GM12878 (cell line): ENCODE data around the gene CDC25A. TPM values are rescaled to one million over a fixed set of nuclear protein-coding genes. Genes with fewer than 3 reads are reported as not detected.

Experiments used
- ATAC-seq: fragments of 200-7000 bp; cut with Tn5 transposase; 3 replicates; pipeline ENCODE4 v1.9.1; 2020; ENCODE audit warnings: mild to moderate bottlenecking, moderate library complexity
- BruUV-seq: library from RNA; stranded (reverse); fragments of 400-500 nt; replicated peaks from 2 replicates; lab custom pipeline; 2021; lab: Mats Ljungman, UMichigan
- CTCF ChIA-PET: fragments of 300-600 bp; sonication (Branson Sonifier 250); formaldehyde crosslinking; extraction: SDS; loops from one replicate; lab custom pipeline; 2021; ENCODE audit warnings: inconsistent platforms; lab: Yijun Ruan, JAX
- POLR2A ChIA-PET: fragments of 350-600 bp; formaldehyde crosslinking; extraction: SDS; loops from one replicate; lab custom pipeline; 2021; ENCODE audit warnings: inconsistent platforms; lab: Charles Lee
- RAD21 ChIA-PET: fragments of 300-600 bp; sonication (Branson Sonifier 250); formaldehyde crosslinking; loops from one replicate; lab custom pipeline; 2023; ENCODE audit warnings: antibody characterized with exemption; ENCODE audit not compliant: unreplicated experiment; lab: Charles Lee
- SMC1A ChIA-PET: fragments of 300-600 bp; sonication (Branson Sonifier 250); formaldehyde crosslinking; loops from one replicate; lab custom pipeline; 2023; ENCODE audit not compliant: unreplicated experiment, uncharacterized antibody; lab: Charles Lee
- DNase-seq: peaks from one replicate; pipeline ENCODE4 v3.0.0-alpha.2; 2011; ENCODE audit warnings: low read depth, low spot score
- FAIRE-seq: peaks from 3 replicates; lab custom pipeline; 2011; peaks lifted over from hg19 to GRCh38; lab: Jason Lieb, UNC
- H2AFZ ChIP-seq: 2 replicates; pipeline ENCODE4 v1.6.0; 2011; ENCODE audit warnings: low read depth, low read length, control low read depth; ENCODE audit not compliant: control insufficient read depth
- H3K27ac ChIP-seq: 2 replicates; pipeline ENCODE4 v1.5.1; 2011; ENCODE audit warnings: control low read depth; ENCODE audit not compliant: control insufficient read depth, insufficient read depth
- H3K27me3 ChIP-seq, 2 experiments: replicated peaks in 1 of 2; 2 replicates each; pipeline versions ENCODE4 v1.6.0 to v1.6.1; 2011; ENCODE audit warnings: low read length in 1 of 2; ENCODE audit not compliant: control insufficient read depth in 2 of 2, insufficient read depth in 2 of 2
- H3K36me3 ChIP-seq, 2 experiments: 2 replicates each; pipeline ENCODE4 v1.5.1; 2011; ENCODE audit warnings: low read length in 1 of 2; ENCODE audit not compliant: control insufficient read depth in 2 of 2, insufficient read depth in 2 of 2
- H3K4me1 ChIP-seq: 2 replicates; pipeline ENCODE4 v1.6.1; 2011; ENCODE audit warnings: mild to moderate bottlenecking, low read length, moderate library complexity, mixed read lengths; ENCODE audit not compliant: control insufficient read depth, insufficient read depth
- H3K4me2 ChIP-seq: 2 replicates; pipeline ENCODE4 v1.6.0; 2011; ENCODE audit warnings: control low read depth; ENCODE audit not compliant: control insufficient read depth, insufficient read depth
- H3K4me3 ChIP-seq: fragments of 200-600 bp; sonication (generic); 2 replicates; pipeline ENCODE4 v1.5.1; 2016
- H3K79me2 ChIP-seq: 2 replicates; pipeline ENCODE4 v1.6.0; 2011; ENCODE audit warnings: low read length; ENCODE audit not compliant: control insufficient read depth, insufficient read depth
- H3K9ac ChIP-seq: 2 replicates; pipeline ENCODE4 v1.8.0; 2011; ENCODE audit warnings: low read length, control low read depth, mixed read lengths; ENCODE audit not compliant: control insufficient read depth, insufficient read depth
- H3K9me3 ChIP-seq: replicated peaks from 3 replicates; pipeline ENCODE4 v1.5.1; 2011; ENCODE audit warnings: mild to moderate bottlenecking, low read length; ENCODE audit not compliant: control insufficient read depth, insufficient read depth
- H4K20me1 ChIP-seq: 2 replicates; pipeline ENCODE4 v1.6.0; 2011; ENCODE audit not compliant: control insufficient read depth, insufficient read depth
- ATF7 ChIP-seq: fragments of 450-650 bp; IDR thresholded peaks from 2 replicates; pipeline ENCODE4 v1.6.1; 2016; ENCODE audit warnings: low read depth, mild to moderate bottlenecking
- NFIC ChIP-seq: IDR thresholded peaks from 2 replicates; pipeline ENCODE4 v1.6.1; 2012; ENCODE audit warnings: low read depth, mild to moderate bottlenecking, inconsistent platforms, low read length, moderate library complexity
- PAX5 ChIP-seq: IDR thresholded peaks from 2 replicates; pipeline ENCODE4 v1.6.1; 2011; ENCODE audit warnings: low read depth, low read length, borderline replicate concordance
- RAD21 ChIP-seq: IDR thresholded peaks from 2 replicates; pipeline ENCODE4 v1.6.1; 2011; ENCODE audit warnings: mild to moderate bottlenecking, low read depth, low read length, moderate library complexity; ENCODE audit not compliant: insufficient read depth
- SREBF2 ChIP-seq: IDR thresholded peaks from 2 replicates; pipeline ENCODE4 v1.6.1; 2012; ENCODE audit warnings: mild to moderate bottlenecking, low read length
- TCF7 ChIP-seq: IDR thresholded peaks from 2 replicates; pipeline ENCODE4 v1.6.1; 2014; ENCODE audit warnings: antibody characterized with exemption, borderline replicate concordance
- ZNF207 ChIP-seq: fragments of 450-650 bp; IDR thresholded peaks from 2 replicates; pipeline ENCODE4 v1.6.1; 2014; ENCODE audit warnings: antibody characterized with exemption, mild to moderate bottlenecking, borderline replicate concordance
- WGBS: methylation state at CpG from one replicate; pipeline ENCODE4 v1.1.6; 2016; ENCODE audit warnings: low lambda C conversion rate; ENCODE audit not compliant: insufficient replicate concordance, insufficient coverage; ENCODE audit errors: missing lambda C conversion rate; 5-methylcytosine and 5-hydroxymethylcytosine counted together
- in situ Hi-C: fragments of 300-500 bp; cut with MboI; formaldehyde crosslinking; loops from 9 replicates; pipeline ENCODE4 v1.14.3; 2018; ENCODE audit warnings: mixed read lengths
- intact Hi-C: fragments of 100-400 bp; cut with micrococcal nuclease; formaldehyde crosslinking; loops from one replicate; pipeline ENCODE4 v1.14.2; 2022; ENCODE audit not compliant: unreplicated experiment
- polyA plus RNA-seq, 11 experiments: library from polyadenylated mRNA; depleted of rRNA in 4 of 11; unstranded in 6 of 11; stranded (reverse) in 5 of 11; fragments of >200 nt; fragmentation: Nextera tagmentation in 4 of 11; fragmentation: Illumina TruSeq in 1 of 11; extraction: Ambion mirVana in 4 of 11; extraction: Trizol in 1 of 11; gene quantifications; 1 replicate in 1 of 11; 2 replicates in 10 of 11; pipeline versions ENCODE4 v1.2.1 to v1.2.3, GENCODE V29; 2011 to 2016; ENCODE audit warnings: inconsistent platforms in 2 of 11, missing spikeins in 2 of 11, low read depth in 1 of 11
- total RNA-seq, 4 experiments: library from RNA; depleted of rRNA in 3 of 4; stranded (reverse); fragments of >200 nt in 3 of 4; fragmentation: Illumina TruSeq in 1 of 4; extraction: Trizol in 1 of 4; gene quantifications; 2 replicates each; pipeline versions ENCODE4 v1.2.1 to v1.2.3, GENCODE V29; 2013 to 2021
- TF ChIP-seq, protein P1 (sequence below): fragments of 450-650 bp; conservative IDR thresholded peaks from 2 replicates; pipeline ENCODE4 v1.6.1; 2017; ENCODE audit warnings: mild to moderate bottlenecking, moderate library complexity
- TF ChIP-seq, protein P2 (sequence below): fragments of 450-650 bp; IDR thresholded peaks from 2 replicates; pipeline ENCODE4 v1.6.1; 2017; ENCODE audit warnings: antibody characterized with exemption, mild to moderate bottlenecking, moderate library complexity

CDC25A gene
- total and polyA plus RNA-seq, 10 of the 15 experiments (the other 5 are each of a cell fraction or from before 2014, with no cell fraction given): 2.9 to 36.6 (median 26.9) TPM

GRCh38 chr3:48143567-48143966, 44.6 kb downstream of the CDC25A start:
- no peaks in the 10 kb centered on the region for H4K20me1 ChIP-seq
- no peak for DNase-seq
- H3K4me1 ChIP-seq: no peaks in the 10 kb centered on the region
- SMC1A ChIA-PET: no interaction called here
- no peak overlapping the region for H3K9ac ChIP-seq
- no TSS peak for BruUV-seq
- no peaks in the 10 kb centered on the region for H3K36me3 ChIP-seq
- RAD21 ChIA-PET: no interaction called here
- no peak overlapping the region for H2AFZ ChIP-seq
- no peak for FAIRE-seq
- CTCF ChIA-PET: no interaction called here
- 97% methylated on average over 2 of the region's 3 CpGs for WGBS
- H3K27ac ChIP-seq: no peak overlapping the region
- TF ChIP-seq, protein P1, sequence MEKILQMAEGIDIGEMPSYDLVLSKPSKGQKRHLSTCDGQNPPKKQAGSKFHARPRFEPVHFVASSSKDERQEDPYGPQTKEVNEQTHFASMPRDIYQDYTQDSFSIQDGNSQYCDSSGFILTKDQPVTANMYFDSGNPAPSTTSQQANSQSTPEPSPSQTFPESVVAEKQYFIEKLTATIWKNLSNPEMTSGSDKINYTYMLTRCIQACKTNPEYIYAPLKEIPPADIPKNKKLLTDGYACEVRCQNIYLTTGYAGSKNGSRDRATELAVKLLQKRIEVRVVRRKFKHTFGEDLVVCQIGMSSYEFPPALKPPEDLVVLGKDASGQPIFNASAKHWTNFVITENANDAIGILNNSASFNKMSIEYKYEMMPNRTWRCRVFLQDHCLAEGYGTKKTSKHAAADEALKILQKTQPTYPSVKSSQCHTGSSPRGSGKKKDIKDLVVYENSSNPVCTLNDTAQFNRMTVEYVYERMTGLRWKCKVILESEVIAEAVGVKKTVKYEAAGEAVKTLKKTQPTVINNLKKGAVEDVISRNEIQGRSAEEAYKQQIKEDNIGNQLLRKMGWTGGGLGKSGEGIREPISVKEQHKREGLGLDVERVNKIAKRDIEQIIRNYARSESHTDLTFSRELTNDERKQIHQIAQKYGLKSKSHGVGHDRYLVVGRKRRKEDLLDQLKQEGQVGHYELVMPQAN: no peak
- no peak for TF ChIP-seq ATF7
- TF ChIP-seq RAD21: no peak
- TF ChIP-seq PAX5: no peak
- TF ChIP-seq ZNF207: no peak
- TF ChIP-seq SREBF2: no peak
- no peak for TF ChIP-seq TCF7
- TF ChIP-seq, protein P2, sequence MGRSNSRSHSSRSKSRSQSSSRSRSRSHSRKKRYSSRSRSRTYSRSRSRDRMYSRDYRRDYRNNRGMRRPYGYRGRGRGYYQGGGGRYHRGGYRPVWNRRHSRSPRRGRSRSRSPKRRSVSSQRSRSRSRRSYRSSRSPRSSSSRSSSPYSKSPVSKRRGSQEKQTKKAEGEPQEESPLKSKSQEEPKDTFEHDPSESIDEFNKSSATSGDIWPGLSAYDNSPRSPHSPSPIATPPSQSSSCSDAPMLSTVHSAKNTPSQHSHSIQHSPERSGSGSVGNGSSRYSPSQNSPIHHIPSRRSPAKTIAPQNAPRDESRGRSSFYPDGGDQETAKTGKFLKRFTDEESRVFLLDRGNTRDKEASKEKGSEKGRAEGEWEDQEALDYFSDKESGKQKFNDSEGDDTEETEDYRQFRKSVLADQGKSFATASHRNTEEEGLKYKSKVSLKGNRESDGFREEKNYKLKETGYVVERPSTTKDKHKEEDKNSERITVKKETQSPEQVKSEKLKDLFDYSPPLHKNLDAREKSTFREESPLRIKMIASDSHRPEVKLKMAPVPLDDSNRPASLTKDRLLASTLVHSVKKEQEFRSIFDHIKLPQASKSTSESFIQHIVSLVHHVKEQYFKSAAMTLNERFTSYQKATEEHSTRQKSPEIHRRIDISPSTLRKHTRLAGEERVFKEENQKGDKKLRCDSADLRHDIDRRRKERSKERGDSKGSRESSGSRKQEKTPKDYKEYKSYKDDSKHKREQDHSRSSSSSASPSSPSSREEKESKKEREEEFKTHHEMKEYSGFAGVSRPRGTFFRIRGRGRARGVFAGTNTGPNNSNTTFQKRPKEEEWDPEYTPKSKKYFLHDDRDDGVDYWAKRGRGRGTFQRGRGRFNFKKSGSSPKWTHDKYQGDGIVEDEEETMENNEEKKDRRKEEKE: no peak
- TF ChIP-seq NFIC: no peak
- POLR2A ChIA-PET: no interaction called here
- no peaks in the 10 kb centered on the region for H3K79me2 ChIP-seq
- no peaks in the 10 kb centered on the region for H3K27me3 ChIP-seq
- no peak overlapping the region for H3K4me2 ChIP-seq
- ATAC-seq: no peak
- H3K4me3 ChIP-seq: no peak overlapping the region
- intact Hi-C loops: no loop called here
- H3K9me3 ChIP-seq: no peaks in the 10 kb centered on the region
- in situ Hi-C loops: no loop called here
